Osteocyte (in vitro differentiated cells): Measurements from ENCODE around the gene EXOC3L2. TPM values are rescaled to one million over a fixed set of nuclear protein-coding genes. Genes with fewer than 3 reads are reported as not detected.

Experiments
- DNase-seq: peaks from one replicate; pipeline ENCODE4 v3.0.0; 2021; ENCODE audit warnings: mixed read lengths; ENCODE audit not compliant: unreplicated experiment; ENCODE audit errors: extremely low spot score
- H3K27ac Mint-ChIP-seq: one replicate; pipeline ENCODE4 v1.8.0; 2021; ENCODE audit warnings: mild to moderate bottlenecking, mixed read lengths; ENCODE audit not compliant: unreplicated experiment
- H3K27me3 Mint-ChIP-seq: one replicate; pipeline ENCODE4 v1.8.0; 2021; ENCODE audit warnings: mixed read lengths; ENCODE audit not compliant: unreplicated experiment
- H3K36me3 Mint-ChIP-seq: one replicate; pipeline ENCODE4 v1.8.0; 2021; ENCODE audit warnings: mixed read lengths; ENCODE audit not compliant: unreplicated experiment
- H3K4me1 Mint-ChIP-seq: one replicate; pipeline ENCODE4 v1.8.0; 2021; ENCODE audit warnings: mixed read lengths; ENCODE audit not compliant: unreplicated experiment
- H3K4me3 Mint-ChIP-seq: one replicate; pipeline ENCODE4 v1.8.0; 2021; ENCODE audit warnings: mild to moderate bottlenecking, moderate library complexity, mixed read lengths; ENCODE audit not compliant: unreplicated experiment
- H3K9me3 Mint-ChIP-seq: one replicate; pipeline ENCODE4 v1.8.0; 2021; ENCODE audit warnings: mixed read lengths; ENCODE audit not compliant: unreplicated experiment
- CTCF ChIP-seq: fragments of 200-600 bp; sonication (generic); IDR thresholded peaks from 2 replicates; pipeline ENCODE4 v1.5.0; 2021; ENCODE audit warnings: antibody characterized with exemption, mild to moderate bottlenecking, moderate library complexity
- total RNA-seq: library from RNA; stranded (reverse); gene quantifications from 2 replicates; pipeline ENCODE4 v1.2.1, GENCODE V29; 2021

The EXOC3L2 gene
- total RNA-seq, 1 donor from 2014 or later = 11.1 TPM

GRCh38 chr19:45267296-45267695, 22.1 kb upstream of the EXOC3L2 start:
- no peak for TF ChIP-seq CTCF
- DNase-seq = no peak
- H3K27ac Mint-ChIP-seq = no peak overlapping the region
- H3K4me1 Mint-ChIP-seq = peaks cover 2% of the 10 kb centered on the region
- no peaks in the 10 kb centered on the region for H3K9me3 Mint-ChIP-seq
- no peaks in the 10 kb centered on the region for H3K27me3 Mint-ChIP-seq
- no peak overlapping the region for H3K4me3 Mint-ChIP-seq
- H3K36me3 Mint-ChIP-seq = peaks cover 13% of the 10 kb centered on the region

- Mint-ChIP-seq H3K36me3 (peaks cover 9% of the 10 kb centered on the region), H3K27me3 (no peaks in the 10 kb centered on the region), H3K4me3 (no peak overlapping the region), H3K27ac (no peak overlapping the region), H3K9me3 (no peaks in the 10 kb centered on the region), H3K4me1 (peaks cover 2% of the 10 kb centered on the region)
- no peak for DNase-seq
- no peak for TF ChIP-seq CTCF
These were observed 20.2 kb upstream of the EXOC3L2 start for GRCh38 chr19:45265375-45265774.

GRCh38 chr19:45264781-45265317, 19.6 kb upstream of the EXOC3L2 start:
- no peak overlapping the region for H3K4me3 Mint-ChIP-seq
- no peaks in the 10 kb centered on the region for H3K9me3 Mint-ChIP-seq
- H3K4me1 Mint-ChIP-seq = peaks cover 2% of the 10 kb centered on the region
- H3K27ac Mint-ChIP-seq = no peak overlapping the region
- H3K36me3 Mint-ChIP-seq = peaks cover 9% of the 10 kb centered on the region
- no peak for TF ChIP-seq CTCF
- no peak for DNase-seq
- H3K27me3 Mint-ChIP-seq = no peaks in the 10 kb centered on the region

- Mint-ChIP-seq H3K27me3 (no peaks in the 10 kb centered on the region), H3K4me3 (no peak overlapping the region), H3K9me3 (no peaks in the 10 kb centered on the region), H3K4me1 (peaks cover 2% of the 10 kb centered on the region), H3K27ac (no peak overlapping the region), H3K36me3 (peaks cover 7% of the 10 kb centered on the region)
- DNase-seq = no peak
- TF ChIP-seq CTCF = no peak
These were observed 17.8 kb upstream of the EXOC3L2 start for GRCh38 chr19:45263013-45263412.

- Mint-ChIP-seq H3K36me3 (peaks cover 7% of the 10 kb centered on the region), H3K27me3 (no peaks in the 10 kb centered on the region), H3K9me3 (no peaks in the 10 kb centered on the region)
These were observed 17.4 kb upstream of the EXOC3L2 start for GRCh38 chr19:45262570-45262969.

More at GRCh38 chr19:45262570-45262969, 17.4 kb upstream of the EXOC3L2 start:
- TF ChIP-seq CTCF = no peak
- H3K4me1 Mint-ChIP-seq = peaks cover 2% of the 10 kb centered on the region
- DNase-seq = no peak
- no peak overlapping the region for H3K27ac Mint-ChIP-seq
- no peak overlapping the region for H3K4me3 Mint-ChIP-seq
